Activated T-cell treated with anti-CD3 and anti-CD28 coated beads, Interleukin-2, amount 50 U/mL, for 72 hours (primary cell): ENCODE results near the gene SENP8. TPM values are rescaled to one million over a fixed set of nuclear protein-coding genes. Genes with fewer than 3 reads are reported as not detected.
"Not testable (repeated sequence)": the region's sequence is repeated elsewhere in the genome, so short reads cannot be mapped to it uniquely, and the experiment has no call there.

Experiments
- ATAC-seq, 2 donors: fragments of 150-1000 bp; cut with Tn5 transposase; replicated peaks in 1 of 2; 2 replicates each; pipeline ENCODE4 v1.10.0; 2021; ENCODE audit warnings: moderate library complexity in 2 of 2, mild to moderate bottlenecking in 1 of 2
- DNase-seq, 2 donors: peaks; one replicate each; pipeline ENCODE4 v3.0.0; 2021 to 2022; ENCODE audit warnings: mixed read lengths in 1 of 2
- H3K27ac Mint-ChIP-seq: one replicate; pipeline ENCODE4 v1.8.0; 2022; ENCODE audit warnings: mild to moderate bottlenecking, moderate library complexity, mixed read lengths
- H3K27me3 Mint-ChIP-seq: one replicate; pipeline ENCODE4 v1.8.0; 2022; ENCODE audit warnings: low read depth, mixed read lengths
- H3K36me3 Mint-ChIP-seq, 2 donors: one replicate each; pipeline ENCODE4 v1.8.0; 2022; ENCODE audit warnings: mixed read lengths in 2 of 2, mild to moderate bottlenecking in 1 of 2; ENCODE audit not compliant: insufficient read depth in 2 of 2
- H3K4me1 Mint-ChIP-seq: one replicate; pipeline ENCODE4 v1.8.0; 2022; ENCODE audit warnings: low read depth, mixed read lengths
- H3K4me3 Mint-ChIP-seq, 2 donors: one replicate each; pipeline ENCODE4 v1.8.0; 2022; ENCODE audit warnings: mild to moderate bottlenecking in 2 of 2, mixed read lengths in 2 of 2, moderate library complexity in 2 of 2
- H3K9me3 Mint-ChIP-seq, 2 donors: one replicate each; pipeline ENCODE4 v1.8.0; 2022; ENCODE audit warnings: mixed read lengths in 2 of 2
- total RNA-seq, 2 donors: library from RNA; stranded (reverse); gene quantifications; one replicate each; pipeline ENCODE4 v1.2.3, GENCODE V29; 2022

The SENP8 gene
- total RNA-seq, 2 donors from 2014 or later: 1.5 to 3.2 TPM

GRCh38 chr15:72096796-72097195, 21.4 kb upstream of the SENP8 start:
- H3K9me3 Mint-ChIP-seq: no peaks in the 10 kb centered on the region
- no peak for DNase-seq
- no peak overlapping the region for H3K4me3 Mint-ChIP-seq
- H3K27ac Mint-ChIP-seq: no peak overlapping the region
- ATAC-seq: no peak
- peaks cover 0 to 1% of the 10 kb centered on the region in 2 donors for H3K36me3 Mint-ChIP-seq
- no peaks in the 10 kb centered on the region for H3K4me1 Mint-ChIP-seq
- H3K27me3 Mint-ChIP-seq: no peaks in the 10 kb centered on the region

GRCh38 chr15:72098040-72098439, 20.2 kb upstream of the SENP8 start:
- DNase-seq: no peak
- H3K27me3 Mint-ChIP-seq: no peaks in the 10 kb centered on the region
- H3K36me3 Mint-ChIP-seq: peaks cover 0 to 1% of the 10 kb centered on the region in 2 donors
- no peak for ATAC-seq
- H3K9me3 Mint-ChIP-seq: no peaks in the 10 kb centered on the region
- no peak overlapping the region for H3K27ac Mint-ChIP-seq
- H3K4me3 Mint-ChIP-seq: no peak overlapping the region
- no peaks in the 10 kb centered on the region for H3K4me1 Mint-ChIP-seq

- Mint-ChIP-seq H3K27me3 (no peaks in the 10 kb centered on the region), H3K27ac (no peak overlapping the region), H3K9me3 (no peaks in the 10 kb centered on the region), H3K36me3 (peaks cover 0 to 1% of the 10 kb centered on the region in 2 donors), H3K4me1 (no peaks in the 10 kb centered on the region), H3K4me3 (no peak overlapping the region)
- ATAC-seq (no peak), DNase-seq (no peak)
Measured at GRCh38 chr15:72099155-72099554, 19.0 kb upstream of the SENP8 start.

GRCh38 chr15:72100551-72100950, 17.7 kb upstream of the SENP8 start:
- not testable (repeated sequence) for H3K4me1 Mint-ChIP-seq, ATAC-seq, H3K4me3 Mint-ChIP-seq, H3K27ac Mint-ChIP-seq, H3K36me3 Mint-ChIP-seq, H3K9me3 Mint-ChIP-seq, DNase-seq, H3K27me3 Mint-ChIP-seq

- ATAC-seq: no peak
- Mint-ChIP-seq H3K27ac (no peak overlapping the region), H3K4me1 (no peaks in the 10 kb centered on the region), H3K9me3 (no peaks in the 10 kb centered on the region), H3K36me3 (no peaks in the 10 kb centered on the region), H3K4me3 (no peak overlapping the region), H3K27me3 (no peaks in the 10 kb centered on the region)
- DNase-seq: no peak
Measured at GRCh38 chr15:72105111-72105510, 13.1 kb upstream of the SENP8 start.

GRCh38 chr15:72106068-72106467, 12.1 kb upstream of the SENP8 start:
- Mint-ChIP-seq H3K9me3 (no peaks in the 10 kb centered on the region), H3K4me1 (no peaks in the 10 kb centered on the region), H3K27ac (no peak overlapping the region), H3K36me3 (no peaks in the 10 kb centered on the region), H3K4me3 (no peak overlapping the region), H3K27me3 (no peaks in the 10 kb centered on the region)
- no peak for DNase-seq
- no peak for ATAC-seq

- no peaks in the 10 kb centered on the region for H3K36me3 Mint-ChIP-seq
- H3K9me3 Mint-ChIP-seq: no peaks in the 10 kb centered on the region
- no peak overlapping the region for H3K27ac Mint-ChIP-seq
- no peak overlapping the region for H3K4me3 Mint-ChIP-seq
- no peaks in the 10 kb centered on the region for H3K27me3 Mint-ChIP-seq
- DNase-seq (no peak), ATAC-seq (no peak)
- H3K4me1 Mint-ChIP-seq: peaks cover 21% of the 10 kb centered on the region
Measured at GRCh38 chr15:72110355-72110754, 7.8 kb upstream of the SENP8 start.

GRCh38 chr15:72112116-72112515, 6.1 kb upstream of the SENP8 start:
- Mint-ChIP-seq H3K9me3 (no peaks in the 10 kb centered on the region), H3K27me3 (no peaks in the 10 kb centered on the region), H3K4me1 (peaks cover 37% of the 10 kb centered on the region), H3K4me3 (no peak overlapping the region), H3K36me3 (peaks cover 0 to 3% of the 10 kb centered on the region in 2 donors), H3K27ac (peak overlapping the region; percentile 7)
- no peak for ATAC-seq
- no peak for DNase-seq

GRCh38 chr15:72112805-72113204, 5.4 kb upstream of the SENP8 start:
- no peak for ATAC-seq
- Mint-ChIP-seq H3K9me3 (no peaks in the 10 kb centered on the region), H3K4me3 (no peak overlapping the region), H3K27me3 (no peaks in the 10 kb centered on the region), H3K27ac (no peak overlapping the region), H3K4me1 (peaks cover 37% of the 10 kb centered on the region), H3K36me3 (peaks cover 0 to 3% of the 10 kb centered on the region in 2 donors)
- no peak for DNase-seq

GRCh38 chr15:72113347-72114031, 4.7 kb upstream of the SENP8 start:
- H3K4me3 Mint-ChIP-seq: no peak overlapping the region
- ATAC-seq (no peak), DNase-seq (no peak)
- peaks cover 37% of the 10 kb centered on the region for H3K4me1 Mint-ChIP-seq
- H3K27ac Mint-ChIP-seq: no peak overlapping the region
- peaks cover 0 to 3% of the 10 kb centered on the region in 2 donors for H3K36me3 Mint-ChIP-seq
- no peaks in the 10 kb centered on the region for H3K9me3 Mint-ChIP-seq
- no peaks in the 10 kb centered on the region for H3K27me3 Mint-ChIP-seq

- no peaks in the 10 kb centered on the region for H3K9me3 Mint-ChIP-seq
- peak overlapping the region; percentile 88 for H3K27ac Mint-ChIP-seq
- peak in 1 of 2 donors; percentile 26 for DNase-seq
- ATAC-seq: no peak
- no peaks in the 10 kb centered on the region for H3K27me3 Mint-ChIP-seq
- H3K36me3 Mint-ChIP-seq: peaks cover 0 to 3% of the 10 kb centered on the region in 2 donors
- H3K4me1 Mint-ChIP-seq: peaks cover 51% of the 10 kb centered on the region
- H3K4me3 Mint-ChIP-seq: peak overlapping the region; percentile 97 to 100
Measured at GRCh38 chr15:72116731-72117485, 1.3 kb upstream of the SENP8 start.

- Mint-ChIP-seq H3K4me1 (peaks cover 51% of the 10 kb centered on the region), H3K36me3 (peaks cover 0 to 3% of the 10 kb centered on the region in 2 donors), H3K9me3 (no peaks in the 10 kb centered on the region), H3K27ac (peak overlapping the region; percentile 88), H3K27me3 (no peaks in the 10 kb centered on the region), H3K4me3 (peak overlapping the region; percentile 97 to 100)
- ATAC-seq (peak; percentile 74 to 76), DNase-seq (peak; percentile 82 to 84)
Measured at GRCh38 chr15:72117486-72118016, 652 bp upstream of the SENP8 start.

- H3K27me3 Mint-ChIP-seq: no peaks in the 10 kb centered on the region
- H3K36me3 Mint-ChIP-seq: no peaks in the 10 kb centered on the region
- no peak overlapping the region for H3K4me3 Mint-ChIP-seq
- H3K9me3 Mint-ChIP-seq: no peaks in the 10 kb centered on the region
- DNase-seq: no peak
- H3K27ac Mint-ChIP-seq: no peak overlapping the region
- no peak for ATAC-seq
- peaks cover 7% of the 10 kb centered on the region for H3K4me1 Mint-ChIP-seq
Measured at GRCh38 chr15:72124218-72124617, 6.0 kb downstream of the SENP8 start.
